Epithelial cell of proximal tubule (primary cell): ENCODE results near the gene RPRD2. TPM values are rescaled to one million over a fixed set of nuclear protein-coding genes. Genes with fewer than 3 reads are reported as not detected.
"Not testable (repeated sequence)": the region's sequence is repeated elsewhere in the genome, so short reads cannot be mapped to it uniquely, and the experiment has no call there.

Experiments
- DNase-seq: peaks from one replicate; pipeline ENCODE4 v3.0.0-alpha.2; 2011; ENCODE audit warnings: low read depth
- H3K4me3 ChIP-seq: 2 replicates; pipeline ENCODE4 v1.5.1; 2011; ENCODE audit warnings: low read depth, mild to moderate bottlenecking, low read length
- CTCF ChIP-seq: conservative IDR thresholded peaks from 2 replicates; pipeline ENCODE4 v1.5.1; 2012; ENCODE audit warnings: low read depth, mild to moderate bottlenecking, low read length
- total RNA-seq: library from RNA; depleted of rRNA; stranded (reverse); fragments of >200 nt; gene quantifications from 2 replicates; pipeline ENCODE4 v1.2.3, GENCODE V29; 2015

RPRD2 gene
- total RNA-seq, 1 donor from 2014 or later = 8.6 TPM

GRCh38 chr1:150388241-150388640, 24.3 kb downstream of the RPRD2 start:
- no peak for TF ChIP-seq CTCF
- no peak for DNase-seq
- H3K4me3 ChIP-seq = no peak overlapping the region

DNA sequence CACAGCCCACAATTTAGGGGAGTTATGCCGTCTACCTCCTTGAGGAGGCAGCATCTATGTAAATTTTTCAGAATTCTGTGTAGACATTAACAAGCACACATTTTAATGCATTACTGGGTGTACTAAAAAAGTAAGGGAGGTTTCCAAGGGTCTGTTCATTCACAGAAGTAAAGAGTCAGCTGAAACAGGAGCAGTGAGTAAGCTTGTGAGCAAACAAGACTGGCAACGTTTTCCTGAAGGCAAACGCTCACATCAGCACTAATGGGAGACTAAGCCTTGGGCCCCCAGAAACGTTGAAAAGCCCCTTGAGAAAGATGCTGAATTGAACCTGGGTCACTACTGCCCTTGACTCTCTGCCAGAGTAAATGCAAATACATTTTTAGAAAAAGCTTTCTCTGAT, 25.7 kb downstream of the RPRD2 start:
- DNase-seq = no peak
- TF ChIP-seq CTCF = peak; percentile 8
- H3K4me3 ChIP-seq = no peak overlapping the region

DNA sequence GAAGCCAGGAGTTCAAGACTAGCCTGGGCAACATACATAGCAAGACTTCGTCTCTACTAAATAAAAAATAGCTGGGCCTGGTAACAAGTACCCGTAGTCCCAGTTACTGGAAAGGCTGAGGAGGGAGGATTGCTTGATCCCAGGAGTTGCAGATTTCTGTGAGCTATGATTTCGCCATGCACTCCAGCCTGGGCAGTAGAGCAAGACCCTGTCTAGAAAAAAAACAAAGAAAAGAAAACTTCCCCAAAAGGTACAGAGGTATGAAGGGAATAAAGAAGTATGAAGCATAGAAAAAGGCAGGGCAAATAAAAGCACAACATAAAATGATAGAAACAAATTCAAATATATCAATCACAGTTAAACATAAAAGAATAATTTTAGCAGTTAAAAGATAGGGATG, 28.7 kb downstream of the RPRD2 start:
- TF ChIP-seq CTCF = no peak
- H3K4me3 ChIP-seq = no peak overlapping the region
- DNase-seq = no peak

DNA sequence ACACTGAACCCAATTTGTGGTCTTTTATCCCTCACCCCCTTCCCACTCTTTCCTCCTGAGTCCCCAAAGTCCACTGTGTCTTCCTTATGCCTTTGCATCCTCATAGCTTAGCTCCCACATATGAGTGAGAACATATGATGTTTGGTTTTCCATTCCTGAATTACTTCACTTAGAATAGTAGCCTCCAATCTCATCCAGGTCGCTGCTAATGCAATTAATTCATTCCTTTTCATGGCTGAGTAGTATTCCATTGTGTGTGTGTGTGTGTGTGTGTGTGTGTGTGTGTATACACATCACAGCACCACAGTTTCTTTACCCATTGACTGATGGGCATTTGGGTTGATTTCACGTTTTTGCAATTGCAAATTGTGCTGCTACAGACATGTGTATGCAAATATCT, 31.2 kb downstream of the RPRD2 start:
- not testable (repeated sequence) for H3K4me3 ChIP-seq, DNase-seq

- H3K4me3 ChIP-seq = no peak overlapping the region
- DNase-seq = no peak
- TF ChIP-seq CTCF = no peak
Observed at GRCh38 chr1:150397392-150398032, 33.6 kb downstream of the RPRD2 start.

GRCh38 chr1:150404465-150404864, 40.5 kb downstream of the RPRD2 start:
- no peak for DNase-seq
- no peak for TF ChIP-seq CTCF
- H3K4me3 ChIP-seq = no peak overlapping the region

- DNase-seq = no peak
- no peak overlapping the region for H3K4me3 ChIP-seq
- TF ChIP-seq CTCF = no peak
Observed at GRCh38 chr1:150405660-150406059, 41.7 kb downstream of the RPRD2 start.
